ENCODE measurements around the gene SFMBT2. TPM values are rescaled to one million over a fixed set of nuclear protein-coding genes. Genes with fewer than 3 reads are reported as not detected.

Gene SFMBT2
- total RNA-seq, 1 experiment from 2014 or later: 1.3 TPM

GRCh38 chr10:7261351-7261750 lies 149.5 kb downstream of the SFMBT2 start:
- Histone ChIP-seq H3K9me3 (ENCODE audit: control insufficient read depth, insufficient read depth, low read depth, low read length) (no peaks in the 10 kb centered on the region), H3K27me3 (ENCODE audit: control insufficient read depth, insufficient read depth, low read length) (peaks cover 2% of the 10 kb centered on the region; the same call in 1 of the 2 replicates), H3K4me3 (ENCODE audit: low read depth in 2 of 2, low read length in 2 of 2) (no peak overlapping the region), H3K4me1 (ENCODE audit: control insufficient read depth, insufficient read depth, low read length) (no peaks in the 10 kb centered on the region), H3K36me3 (ENCODE audit: control insufficient read depth, insufficient read depth, low read length) (no peaks in the 10 kb centered on the region), H3K27ac (ENCODE audit: low read length) (no peak overlapping the region)
- BruUV-seq (replicated peaks): no TSS peak
- intact Hi-C loops (cut with micrococcal nuclease; ENCODE audit: unreplicated experiment): loop anchor here (5.0 kb wide), 1 partner anchor 146 kb away; no protein-coding TSS in a partner anchor
- no peak for DNase-seq (ENCODE audit: low read depth, low spot score)
- in situ Hi-C loops (cut with HindIII; ENCODE audit: low pct_unique_long_range_greater_than_20kb, low sequenced_read_pairs): no loop called here
- ChIA-PET CTCF (no interaction called here), POLR2A (no interaction called here)
- TF ChIP-seq REST (IDR thresholded peaks at IDR 0.05; ENCODE audit: insufficient read depth in 1 of 2, low read depth in 2 of 2, low read length in 1 of 2) (no peak), CTCF (IDR thresholded peaks at IDR 0.05) (no peak), POLR2AphosphoS5 (IDR thresholded peaks at IDR 0.05; ENCODE audit: low read depth, low read length) (no peak), TCF7L2 (IDR thresholded peaks at IDR 0.05; ENCODE audit: low read depth, low read length) (no peak), SIN3A (IDR thresholded peaks at IDR 0.05; ENCODE audit: borderline replicate concordance, insufficient read depth, low read depth, low read length) (no peak)
- ATAC-seq: no peak

GRCh38 chr10:7260912-7261311 lies 149.9 kb downstream of the SFMBT2 start:
- no peak for DNase-seq (ENCODE audit: low read depth, low spot score)
- POLR2A ChIA-PET: no interaction called here
- Histone ChIP-seq H3K4me1 (ENCODE audit: control insufficient read depth, insufficient read depth, low read length) (no peaks in the 10 kb centered on the region), H3K27me3 (ENCODE audit: control insufficient read depth, insufficient read depth, low read length) (peaks cover 2% of the 10 kb centered on the region; the same call in 1 of the 2 replicates), H3K36me3 (ENCODE audit: control insufficient read depth, insufficient read depth, low read length) (no peaks in the 10 kb centered on the region), H3K9me3 (ENCODE audit: control insufficient read depth, insufficient read depth, low read depth, low read length) (no peaks in the 10 kb centered on the region), H3K27ac (ENCODE audit: low read length) (no peak overlapping the region), H3K4me3 (ENCODE audit: low read depth in 2 of 2, low read length in 2 of 2) (no peak overlapping the region)
- ATAC-seq: no peak
- in situ Hi-C loops (cut with HindIII; ENCODE audit: low pct_unique_long_range_greater_than_20kb, low sequenced_read_pairs) (no loop called here), intact Hi-C loops (cut with micrococcal nuclease; ENCODE audit: unreplicated experiment) (loop anchor here (5.0 kb wide), 1 partner anchor 146 kb away; no protein-coding TSS in a partner anchor)
- CTCF ChIA-PET: no interaction called here
- no TSS peak for BruUV-seq (replicated peaks)
- TF ChIP-seq POLR2AphosphoS5 (IDR thresholded peaks at IDR 0.05; ENCODE audit: low read depth, low read length) (no peak), REST (IDR thresholded peaks at IDR 0.05; ENCODE audit: insufficient read depth in 1 of 2, low read depth in 2 of 2, low read length in 1 of 2) (no peak), CTCF (IDR thresholded peaks at IDR 0.05) (no peak)

All from Panc1 (cell line).